Ovary (tissue), 9 donors: ENCODE data around the gene SLAIN2. TPM values are rescaled to one million over a fixed set of nuclear protein-coding genes. Genes with fewer than 3 reads are reported as not detected.

Source experiments
- DNase-seq, 5 donors: peaks; one replicate each; pipeline ENCODE4 v3.0.0-alpha.2; 2019 to 2020
- H3K27ac ChIP-seq, 2 donors: fragments of 200-600 bp; one replicate each; pipeline versions ENCODE4 v1.5.1 to v1.8.0; 2019 to 2022
- H3K27me3 ChIP-seq: fragments of 200-600 bp; one replicate; pipeline ENCODE4 v1.8.0; 2022
- H3K36me3 ChIP-seq: fragments of 200-600 bp; sonication (generic); one replicate; pipeline ENCODE4 v1.5.1; 2019
- H3K4me1 ChIP-seq: one replicate; pipeline ENCODE4 v1.8.1; 2013; ENCODE audit warnings: mild to moderate bottlenecking, moderate library complexity; ENCODE audit not compliant: insufficient read depth
- H3K4me3 ChIP-seq: fragments of 200-600 bp; sonication (generic); one replicate; pipeline ENCODE4 v1.5.1; 2017
- H3K9me3 ChIP-seq, 2 donors: fragments of 200-600 bp in 1 of 2; sonication (generic) in 1 of 2; one replicate each; pipeline versions ENCODE4 v1.5.1 to v1.8.1; 2013 to 2019; ENCODE audit warnings: mild to moderate bottlenecking in 1 of 2, moderate library complexity in 1 of 2
- CTCF ChIP-seq, 3 donors: fragments of 450-650 bp in 2 of 3; fragments of 200-600 bp in 1 of 3; IDR thresholded peaks; one replicate each; pipeline versions ENCODE4 v1.5.1 to v1.8.0; 2016 to 2022; ENCODE audit warnings: antibody characterized with exemption in 3 of 3, mild to moderate bottlenecking in 1 of 3
- EP300 ChIP-seq: sonication (generic); formaldehyde crosslinking; IDR thresholded peaks from one replicate; pipeline ENCODE4 v1.6.1; 2017; ENCODE audit warnings: antibody characterized with exemption
- POLR2A ChIP-seq: fragments of 450-650 bp; IDR thresholded peaks from one replicate; pipeline ENCODE4 v1.6.1; 2017; ENCODE audit warnings: antibody characterized with exemption, mild to moderate bottlenecking, moderate library complexity
- WGBS, 3 donors: extraction: QIAGEN DNeasy Blood & Tissue Kit in 1 of 3; methylation state at CpG; one replicate each; pipeline versions ENCODE4 v1.1.5 to v1.1.7; 2013 to 2017; 5-methylcytosine and 5-hydroxymethylcytosine counted together
- intact Hi-C, 4 donors: fragments of 100-400 bp; cut with DNase I; formaldehyde crosslinking; loops; one replicate each; pipeline versions ENCODE4 v1.11.0 to v1.15.1; 2022 to 2023
- polyA plus RNA-seq, 2 donors: library from polyadenylated mRNA; stranded (reverse); fragments of 200-250 nt in 1 of 2; fragments of 350-450 nt in 1 of 2; fragmentation: Illumina TruSeq in 1 of 2; extraction: RNeasy Lipid Tissue Mini Kit (QIAGEN cat#74804) in 1 of 2; gene quantifications; one replicate each; pipeline ENCODE4 v1.2.3, GENCODE V29; 2013 to 2014
- total RNA-seq, 7 donors: library from RNA; depleted of rRNA in 2 of 7; stranded (reverse); fragments of >200 nt in 2 of 7; fragmentation: NEBNext Ultra II Directional in 3 of 7; extraction: Animal tissue kit (Norgen Biotek cat#: 25700) in 3 of 7; gene quantifications; one replicate each; pipeline versions ENCODE4 v1.1.0 to v1.2.4, GENCODE V29; 2016 to 2023
- donor health status: DM: no; HTN: no; CAD: no; lungs with moderate emphysema.
- donor health status: DM: no; HTN: no; CAD: no.
- donor health status: Bipolar disorder and iron deficiency.
- donor health status: DM: yes; HTN: yes; CAD: no.
- donor health status: DM: no; HTN: no; CAD: no.
- donor health status: DM: yes; HTN: yes; CAD: no.

Gene SLAIN2
- total and polyA plus RNA-seq, 9 donors, result 38.2 to 133 (median 81.7) TPM

GRCh38 chr4:48370260-48371134 lies 29.2 kb downstream of the SLAIN2 start:
- TF ChIP-seq POLR2A (no peak), CTCF (IDR thresholded peaks at IDR 0.05) (no peak), EP300 (no peak)
- no peaks in the 10 kb centered on the region for H3K27me3 ChIP-seq
- no peak overlapping the region for H3K27ac ChIP-seq
- no peaks in the 10 kb centered on the region for H3K36me3 ChIP-seq
- intact Hi-C loops, result no loop called here
- no peak for DNase-seq
- H3K9me3 ChIP-seq, result no peaks in the 10 kb centered on the region
- H3K4me3 ChIP-seq, result no peak overlapping the region
- H3K4me1 ChIP-seq, result no peaks in the 10 kb centered on the region
- WGBS, 3 donors, result 71 to 86% (median 73%) methylated on average over 1 of the region's 1 CpG

GRCh38 chr4:48372272-48372671 lies 30.9 kb downstream of the SLAIN2 start:
- no peak for DNase-seq
- Histone ChIP-seq H3K4me3 (no peak overlapping the region), H3K9me3 (no peaks in the 10 kb centered on the region), H3K4me1 (no peaks in the 10 kb centered on the region), H3K36me3 (no peaks in the 10 kb centered on the region), H3K27me3 (no peaks in the 10 kb centered on the region), H3K27ac (no peak overlapping the region)
- 64 to 72% (median 70%) methylated on average over 1 of the region's 1 CpG for WGBS, 3 donors
- intact Hi-C loops, result no loop called here
- no peak for TF ChIP-seq POLR2A
- no peak for TF ChIP-seq CTCF (IDR thresholded peaks at IDR 0.05)
- no peak for TF ChIP-seq EP300

GRCh38 chr4:48375651-48376304 lies 34.4 kb downstream of the SLAIN2 start:
- H3K27ac ChIP-seq, result no peak overlapping the region

More at GRCh38 chr4:48375651-48376304, 34.4 kb downstream of the SLAIN2 start:
- intact Hi-C loops, result no loop called here
- Histone ChIP-seq H3K9me3 (no peaks in the 10 kb centered on the region), H3K4me1 (no peaks in the 10 kb centered on the region), H3K27me3 (no peaks in the 10 kb centered on the region), H3K36me3 (no peaks in the 10 kb centered on the region), H3K4me3 (no peak overlapping the region)
- TF ChIP-seq CTCF (IDR thresholded peaks at IDR 0.05) (no peak), EP300 (no peak), POLR2A (no peak)
- DNase-seq, result no peak
- 89 to 96% (median 96%) methylated on average over 6 of the region's 6 CpGs for WGBS, 3 donors
